RWPE2 (cell line): Measurements from ENCODE around the gene MANEAL.
A peak's percentile ranks its signal among the peaks of the same experiment; 100 is the strongest.

Source experiments
- ATAC-seq: fragments of 200-7000 bp; cut with Tn5 transposase; 3 replicates; pipeline ENCODE4 v1.9.1; 2021; ENCODE audit warnings: low read depth
- DNase-seq: peaks from one replicate; pipeline ENCODE4 v3.0.0-alpha.2; 2020; ENCODE audit warnings: low spot score
- H3K27ac ChIP-seq: fragments of 450-650 bp; 2 replicates; pipeline ENCODE4 v1.5.1; 2017; ENCODE audit warnings: mild to moderate bottlenecking; ENCODE audit not compliant: poor library complexity, severe bottlenecking
- H3K27me3 ChIP-seq: fragments of 250-450 bp; sonication (Bioruptor Pico); 2 replicates; pipeline ENCODE4 v1.5.1; 2021; ENCODE audit warnings: mild to moderate bottlenecking, moderate library complexity; ENCODE audit not compliant: insufficient read depth, poor library complexity, severe bottlenecking
- H3K36me3 ChIP-seq: fragments of 250-450 bp; sonication (Bioruptor Pico); 2 replicates; pipeline ENCODE4 v1.5.1; 2020; ENCODE audit warnings: low read depth, mild to moderate bottlenecking, moderate library complexity
- H3K4me1 ChIP-seq: fragments of 250-450 bp; sonication (Bioruptor Pico); 2 replicates; pipeline ENCODE4 v1.5.1; 2021; ENCODE audit warnings: mild to moderate bottlenecking, moderate library complexity; ENCODE audit not compliant: insufficient read depth, poor library complexity, severe bottlenecking
- H3K4me3 ChIP-seq: fragments of 250-450 bp; sonication (Bioruptor Pico); 2 replicates; pipeline ENCODE4 v1.5.1; 2021; ENCODE audit warnings: mild to moderate bottlenecking, moderate library complexity; ENCODE audit not compliant: severe bottlenecking
- H3K9me3 ChIP-seq: fragments of 250-450 bp; sonication (Bioruptor Pico); 2 replicates; pipeline ENCODE4 v1.5.1; 2021; ENCODE audit warnings: mild to moderate bottlenecking, moderate library complexity; ENCODE audit not compliant: severe bottlenecking
- CTCF ChIP-seq: fragments of 450-650 bp; IDR thresholded peaks from one replicate; pipeline ENCODE4 v1.5.1; 2017; ENCODE audit warnings: mild to moderate bottlenecking, moderate library complexity; ENCODE audit not compliant: poor library complexity, severe bottlenecking

Gene MANEAL

GRCh38 chr1:37795340-37796125, 1.9 kb downstream of the MANEAL start:
- H3K4me3 ChIP-seq, result no peak overlapping the region
- H3K27me3 ChIP-seq, result peaks cover 11% of the 10 kb centered on the region
- TF ChIP-seq CTCF, result no peak
- no peak overlapping the region for H3K27ac ChIP-seq
- H3K9me3 ChIP-seq, result no peaks in the 10 kb centered on the region
- no peaks in the 10 kb centered on the region for H3K4me1 ChIP-seq
- H3K36me3 ChIP-seq, result no peaks in the 10 kb centered on the region
- DNase-seq (no peak), ATAC-seq (peak; percentile 44; the same call in 1 of the 3 replicates)

GRCh38 chr1:37797750-37798345, 4.2 kb downstream of the MANEAL start:
- no peak for DNase-seq
- Histone ChIP-seq H3K36me3 (peaks cover 16% of the 10 kb centered on the region), H3K9me3 (no peaks in the 10 kb centered on the region), H3K4me1 (no peaks in the 10 kb centered on the region), H3K27me3 (peaks cover 8% of the 10 kb centered on the region), H3K27ac (no peak overlapping the region), H3K4me3 (no peak overlapping the region)
- TF ChIP-seq CTCF, result no peak
- ATAC-seq, result no peak

DNA sequence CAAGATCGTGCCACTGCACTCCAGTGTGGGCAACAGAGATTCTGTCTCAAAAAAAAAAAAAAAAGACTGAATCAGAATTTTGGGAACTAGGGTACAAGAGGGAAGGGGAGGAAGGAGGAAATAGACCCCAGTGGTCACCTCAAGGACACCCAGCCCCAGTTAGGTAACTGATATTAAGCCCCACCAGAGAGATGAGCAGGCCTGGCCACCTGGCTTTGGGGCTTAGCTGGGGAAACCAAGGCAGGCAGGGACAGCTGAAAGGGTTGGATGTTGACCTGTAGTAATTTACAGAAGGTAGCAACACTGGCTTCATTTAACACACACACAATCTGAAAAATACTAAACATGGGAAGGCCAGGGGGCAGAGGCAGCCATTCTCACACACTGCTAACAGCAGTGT, 8.8 kb downstream of the MANEAL start:
- Histone ChIP-seq H3K27ac (no peak overlapping the region), H3K4me3 (no peak overlapping the region), H3K4me1 (no peaks in the 10 kb centered on the region), H3K36me3 (peaks cover 58% of the 10 kb centered on the region), H3K9me3 (no peaks in the 10 kb centered on the region), H3K27me3 (no peaks in the 10 kb centered on the region)
- no peak for TF ChIP-seq CTCF
- ATAC-seq (no peak), DNase-seq (no peak)

GRCh38 chr1:37807220-37807554, 13.5 kb downstream of the MANEAL start:
- peak overlapping the region; percentile 65 for H3K27ac ChIP-seq
- peaks cover 3% of the 10 kb centered on the region for H3K4me1 ChIP-seq
- H3K9me3 ChIP-seq, result no peaks in the 10 kb centered on the region
- H3K36me3 ChIP-seq, result peaks cover 57% of the 10 kb centered on the region
- DNase-seq (no peak), ATAC-seq (no peak)
- no peaks in the 10 kb centered on the region for H3K27me3 ChIP-seq
- TF ChIP-seq CTCF, result no peak
- H3K4me3 ChIP-seq, result peak overlapping the region; percentile 96
